PC-9 (cell line): ENCODE data around the gene IKZF1. TPM values are rescaled to one million over a fixed set of nuclear protein-coding genes. Genes with fewer than 3 reads are reported as not detected.

ENCODE experiments used
- BruUV-seq: library from RNA; stranded (reverse); fragments of 400-500 nt; replicated peaks from 2 replicates; lab custom pipeline; 2021; lab: Mats Ljungman, UMichigan
- CTCF ChIA-PET: fragments of 300-600 bp; sonication (Branson Sonifier 250); formaldehyde crosslinking; loops from one replicate; lab custom pipeline; 2022; ENCODE audit warnings: antibody characterized with exemption; lab: Charles Lee
- POLR2A ChIA-PET: fragments of 300-600 bp; sonication (Branson Sonifier 250); formaldehyde crosslinking; loops from one replicate; lab custom pipeline; 2022; ENCODE audit warnings: antibody characterized with exemption; ENCODE audit not compliant: unreplicated experiment; lab: Charles Lee
- DNase-seq, 2 experiments: peaks; one replicate each; pipeline versions ENCODE4 v3.0.0 to v3.0.0-alpha.2; 2015 to 2022; ENCODE audit warnings: mixed read lengths in 1 of 2
- H2AFZ ChIP-seq: fragments of 200-600 bp; sonication (generic); 2 replicates; pipeline ENCODE4 v1.8.1; 2017; ENCODE audit warnings: antibody characterized with exemption
- H3F3A ChIP-seq: fragments of 200-600 bp; sonication (generic); 2 replicates; pipeline ENCODE4 v1.8.1; 2017; ENCODE audit warnings: antibody characterized with exemption, mild to moderate bottlenecking, low read depth; ENCODE audit not compliant: insufficient read depth
- H3K27ac ChIP-seq: fragments of 200-600 bp; sonication (generic); 2 replicates; pipeline ENCODE4 v1.6.1; 2016; ENCODE audit warnings: mixed run types
- H3K27me3 ChIP-seq: fragments of 200-600 bp; sonication (generic); 2 replicates; pipeline ENCODE4 v1.6.1; 2016; ENCODE audit warnings: low read depth, mixed run types; ENCODE audit not compliant: insufficient read depth
- H3K36me3 ChIP-seq: fragments of 200-600 bp; sonication (generic); 2 replicates; pipeline ENCODE4 v1.6.1; 2016; ENCODE audit warnings: low read depth, mixed run types
- H3K4me1 ChIP-seq: fragments of 200-600 bp; sonication (generic); replicated peaks from 2 replicates; pipeline ENCODE4 v1.6.1; 2016; ENCODE audit warnings: mixed run types; ENCODE audit not compliant: insufficient read depth
- H3K4me2 ChIP-seq: fragments of 200-600 bp; sonication (generic); 2 replicates; pipeline ENCODE4 v1.6.1; 2017; ENCODE audit warnings: mixed run types
- H3K4me3 ChIP-seq: fragments of 200-600 bp; sonication (generic); 2 replicates; pipeline ENCODE4 v1.6.1; 2016; ENCODE audit warnings: mixed run types
- H3K79me2 ChIP-seq: fragments of 200-600 bp; sonication (generic); 2 replicates; pipeline ENCODE4 v1.6.1; 2017; ENCODE audit warnings: low read depth, mixed run types
- H3K9me2 ChIP-seq: fragments of 200-600 bp; sonication (generic); 2 replicates; pipeline ENCODE4 v1.8.1; 2017; ENCODE audit warnings: mild to moderate bottlenecking; ENCODE audit not compliant: insufficient read depth
- H3K9me3 ChIP-seq: fragments of 200-600 bp; sonication (generic); 2 replicates; pipeline ENCODE4 v1.8.1; 2016; ENCODE audit warnings: low read depth; ENCODE audit not compliant: insufficient read depth
- H4K20me1 ChIP-seq: fragments of 200-600 bp; sonication (generic); 2 replicates; pipeline ENCODE4 v1.8.1; 2017; ENCODE audit not compliant: insufficient read depth
- EZH2 ChIP-seq: fragments of 200-600 bp; sonication (generic); IDR thresholded peaks from 2 replicates; pipeline ENCODE4 v1.8.0; 2017; ENCODE audit warnings: antibody characterized with exemption, low read depth
- intact Hi-C: fragments of 100-400 bp; cut with micrococcal nuclease; formaldehyde crosslinking; loops from one replicate; pipeline ENCODE4 v1.10.0; 2022; ENCODE audit not compliant: unreplicated experiment
- total RNA-seq: library from RNA; stranded (reverse); gene quantifications from 2 replicates; pipeline ENCODE4 v1.2.3, GENCODE V29; 2021
- TF ChIP-seq, protein P1 (sequence below): fragments of 200-600 bp; sonication (generic); conservative IDR thresholded peaks from 2 replicates; pipeline ENCODE4 v1.6.1; 2017; ENCODE audit warnings: mixed run types, antibody characterized with exemption, mild to moderate bottlenecking, moderate library complexity

Gene IKZF1
- total RNA-seq, 1 experiment from 2014 or later = not detected

DNA sequence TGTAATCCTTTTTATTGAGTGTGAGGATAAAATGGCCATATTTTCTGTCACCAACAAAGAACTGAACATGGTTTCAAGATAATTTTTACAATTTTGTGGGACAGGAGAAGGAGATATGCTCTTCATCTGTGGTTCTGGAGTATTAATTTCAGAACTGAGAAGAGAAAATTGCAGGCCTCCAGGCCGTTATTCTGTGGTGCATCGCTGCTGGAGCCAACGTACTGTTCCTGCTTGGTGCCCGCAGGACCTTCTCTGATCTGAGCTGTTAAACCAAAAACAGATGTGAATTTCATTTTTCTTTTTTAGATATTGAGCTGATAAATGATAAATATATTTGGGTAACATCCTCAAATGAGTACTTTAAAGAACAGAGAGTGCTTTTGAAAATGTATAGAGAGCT, 63.9 kb downstream of the IKZF1 start:
- H3K4me3 ChIP-seq = no peak overlapping the region
- H3K4me1 ChIP-seq = no peaks in the 10 kb centered on the region
- no peaks in the 10 kb centered on the region for H3K79me2 ChIP-seq
- POLR2A ChIA-PET = no interaction called here
- TF ChIP-seq EZH2 = no peak
- TF ChIP-seq, protein P1, sequence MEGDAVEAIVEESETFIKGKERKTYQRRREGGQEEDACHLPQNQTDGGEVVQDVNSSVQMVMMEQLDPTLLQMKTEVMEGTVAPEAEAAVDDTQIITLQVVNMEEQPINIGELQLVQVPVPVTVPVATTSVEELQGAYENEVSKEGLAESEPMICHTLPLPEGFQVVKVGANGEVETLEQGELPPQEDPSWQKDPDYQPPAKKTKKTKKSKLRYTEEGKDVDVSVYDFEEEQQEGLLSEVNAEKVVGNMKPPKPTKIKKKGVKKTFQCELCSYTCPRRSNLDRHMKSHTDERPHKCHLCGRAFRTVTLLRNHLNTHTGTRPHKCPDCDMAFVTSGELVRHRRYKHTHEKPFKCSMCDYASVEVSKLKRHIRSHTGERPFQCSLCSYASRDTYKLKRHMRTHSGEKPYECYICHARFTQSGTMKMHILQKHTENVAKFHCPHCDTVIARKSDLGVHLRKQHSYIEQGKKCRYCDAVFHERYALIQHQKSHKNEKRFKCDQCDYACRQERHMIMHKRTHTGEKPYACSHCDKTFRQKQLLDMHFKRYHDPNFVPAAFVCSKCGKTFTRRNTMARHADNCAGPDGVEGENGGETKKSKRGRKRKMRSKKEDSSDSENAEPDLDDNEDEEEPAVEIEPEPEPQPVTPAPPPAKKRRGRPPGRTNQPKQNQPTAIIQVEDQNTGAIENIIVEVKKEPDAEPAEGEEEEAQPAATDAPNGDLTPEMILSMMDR = no peak
- no peaks in the 10 kb centered on the region for H3K36me3 ChIP-seq
- no peak overlapping the region for H3K4me2 ChIP-seq
- no peaks in the 10 kb centered on the region for H3K9me2 ChIP-seq
- intact Hi-C loops = no loop called here
- DNase-seq = no peak
- H3K9me3 ChIP-seq = peaks cover 10% of the 10 kb centered on the region; the same call in 1 of the 2 replicates
- H4K20me1 ChIP-seq = no peaks in the 10 kb centered on the region
- H3K27me3 ChIP-seq = peaks cover 96% of the 10 kb centered on the region
- H3F3A ChIP-seq = no peaks in the 10 kb centered on the region
- BruUV-seq = no TSS peak
- CTCF ChIA-PET = no interaction called here
- H3K27ac ChIP-seq = no peak overlapping the region
- H2AFZ ChIP-seq = no peak overlapping the region

DNA sequence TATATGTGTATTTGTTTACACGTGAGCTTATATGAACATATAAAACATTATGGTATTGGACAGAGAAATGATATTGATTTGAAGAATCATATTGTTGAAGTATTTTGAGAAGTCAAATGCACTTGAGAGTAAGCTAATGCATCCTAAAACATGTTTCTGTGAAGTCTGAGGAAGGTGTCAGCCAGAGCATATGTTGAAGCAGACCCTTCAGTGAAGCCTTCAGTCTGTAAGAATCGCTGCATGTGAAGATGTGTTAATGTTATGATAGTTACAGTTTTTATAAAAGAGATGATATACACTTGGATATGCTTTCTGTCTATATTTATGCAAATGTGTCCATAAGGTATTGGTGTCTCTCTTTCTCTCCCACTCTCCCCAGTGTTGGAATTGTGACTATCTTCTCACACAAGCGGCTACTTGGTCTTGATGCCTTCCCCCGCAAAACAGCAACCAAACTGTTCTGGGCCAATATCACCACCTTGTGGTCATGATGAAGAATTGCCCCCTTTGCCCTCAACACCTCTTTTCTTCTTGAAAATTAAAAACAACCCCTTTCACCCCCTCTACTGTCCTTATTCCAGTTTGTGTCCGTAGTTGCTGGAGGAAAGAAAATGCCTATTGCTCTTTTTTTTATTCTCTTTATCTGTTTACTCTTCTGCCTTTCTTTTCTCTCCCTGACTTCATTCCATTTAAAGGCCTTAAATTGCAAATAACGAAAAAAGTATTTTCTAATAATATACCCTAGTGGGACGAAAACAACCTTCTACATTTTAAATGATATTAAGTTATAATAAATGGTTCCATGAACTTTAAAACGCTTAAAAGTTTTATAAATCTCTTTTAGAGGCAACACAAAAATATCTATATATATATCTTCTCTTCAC, 64.9 kb downstream of the IKZF1 start:
- Histone ChIP-seq H3K4me1 (no peaks in the 10 kb centered on the region), H3K9me3 (peaks cover 10% of the 10 kb centered on the region; the same call in 1 of the 2 replicates), H2AFZ (no peak overlapping the region), H3K4me2 (no peak overlapping the region), H3K79me2 (no peaks in the 10 kb centered on the region), H4K20me1 (no peaks in the 10 kb centered on the region), H3K36me3 (no peaks in the 10 kb centered on the region), H3K27me3 (peaks cover 98% of the 10 kb centered on the region), H3K27ac (no peak overlapping the region), H3K4me3 (no peak overlapping the region), H3F3A (no peaks in the 10 kb centered on the region), H3K9me2 (no peaks in the 10 kb centered on the region)
- BruUV-seq = no TSS peak
- ChIA-PET POLR2A (no interaction called here), CTCF (no interaction called here)
- no peak for DNase-seq
- no peak for TF ChIP-seq EZH2
- TF ChIP-seq, protein P1 = peak; percentile 81
- intact Hi-C loops = no loop called here

DNA sequence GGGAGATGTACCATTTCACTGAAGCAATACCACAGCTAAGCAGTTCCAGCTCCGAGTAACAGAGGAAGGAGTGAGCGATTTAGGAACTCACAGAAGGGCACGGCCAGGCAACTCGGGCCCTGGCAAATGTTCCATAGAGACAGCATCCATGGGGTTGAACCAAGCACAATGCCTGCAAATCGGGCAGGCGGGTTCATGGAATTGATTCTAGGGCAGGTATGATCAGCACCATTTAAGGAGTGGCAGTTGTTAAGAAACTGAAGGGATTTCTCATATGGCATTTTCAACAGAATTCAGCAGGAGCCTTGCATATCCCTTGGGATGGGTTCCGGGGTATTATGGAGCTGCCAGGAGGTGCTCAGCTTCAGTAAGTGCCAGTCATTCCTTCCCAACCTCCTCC, 66.4 kb downstream of the IKZF1 start:
- no peaks in the 10 kb centered on the region for H3K79me2 ChIP-seq
- H3K27ac ChIP-seq = no peak overlapping the region
- H3K4me1 ChIP-seq = no peaks in the 10 kb centered on the region
- H3K27me3 ChIP-seq = peaks cover 83% of the 10 kb centered on the region
- no peak overlapping the region for H2AFZ ChIP-seq
- H3K9me3 ChIP-seq = peaks cover 10% of the 10 kb centered on the region; the same call in 1 of the 2 replicates
- DNase-seq = no peak
- BruUV-seq = no TSS peak
- H3K36me3 ChIP-seq = no peaks in the 10 kb centered on the region
- no peaks in the 10 kb centered on the region for H3F3A ChIP-seq
- intact Hi-C loops = no loop called here
- no peaks in the 10 kb centered on the region for H4K20me1 ChIP-seq
- ChIA-PET CTCF (interaction anchor here (0.6 kb wide), 1 partner anchor 1092 kb away, joined by 3 read pairs; no protein-coding TSS in a partner anchor), POLR2A (no interaction called here)
- no peak overlapping the region for H3K4me2 ChIP-seq
- no peak overlapping the region for H3K4me3 ChIP-seq
- H3K9me2 ChIP-seq = no peaks in the 10 kb centered on the region
- TF ChIP-seq, protein P1 = no peak
- TF ChIP-seq EZH2 = no peak
